SHP77 (cell line): ENCODE measurements around the gene ZBTB49.
"Not testable (repeated sequence)": the region's sequence is repeated elsewhere in the genome, so short reads cannot be mapped to it uniquely, and the experiment has no call there.

Source experiments
- DNase-seq, 2 experiments: peaks; one replicate each; lab custom pipeline; 2025; lab: John Stamatoyannopoulos, UW

ZBTB49 gene, protein sequence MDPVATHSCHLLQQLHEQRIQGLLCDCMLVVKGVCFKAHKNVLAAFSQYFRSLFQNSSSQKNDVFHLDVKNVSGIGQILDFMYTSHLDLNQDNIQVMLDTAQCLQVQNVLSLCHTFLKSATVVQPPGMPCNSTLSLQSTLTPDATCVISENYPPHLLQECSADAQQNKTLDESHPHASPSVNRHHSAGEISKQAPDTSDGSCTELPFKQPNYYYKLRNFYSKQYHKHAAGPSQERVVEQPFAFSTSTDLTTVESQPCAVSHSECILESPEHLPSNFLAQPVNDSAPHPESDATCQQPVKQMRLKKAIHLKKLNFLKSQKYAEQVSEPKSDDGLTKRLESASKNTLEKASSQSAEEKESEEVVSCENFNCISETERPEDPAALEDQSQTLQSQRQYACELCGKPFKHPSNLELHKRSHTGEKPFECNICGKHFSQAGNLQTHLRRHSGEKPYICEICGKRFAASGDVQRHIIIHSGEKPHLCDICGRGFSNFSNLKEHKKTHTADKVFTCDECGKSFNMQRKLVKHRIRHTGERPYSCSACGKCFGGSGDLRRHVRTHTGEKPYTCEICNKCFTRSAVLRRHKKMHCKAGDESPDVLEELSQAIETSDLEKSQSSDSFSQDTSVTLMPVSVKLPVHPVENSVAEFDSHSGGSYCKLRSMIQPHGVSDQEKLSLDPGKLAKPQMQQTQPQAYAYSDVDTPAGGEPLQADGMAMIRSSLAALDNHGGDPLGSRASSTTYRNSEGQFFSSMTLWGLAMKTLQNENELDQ

DNA sequence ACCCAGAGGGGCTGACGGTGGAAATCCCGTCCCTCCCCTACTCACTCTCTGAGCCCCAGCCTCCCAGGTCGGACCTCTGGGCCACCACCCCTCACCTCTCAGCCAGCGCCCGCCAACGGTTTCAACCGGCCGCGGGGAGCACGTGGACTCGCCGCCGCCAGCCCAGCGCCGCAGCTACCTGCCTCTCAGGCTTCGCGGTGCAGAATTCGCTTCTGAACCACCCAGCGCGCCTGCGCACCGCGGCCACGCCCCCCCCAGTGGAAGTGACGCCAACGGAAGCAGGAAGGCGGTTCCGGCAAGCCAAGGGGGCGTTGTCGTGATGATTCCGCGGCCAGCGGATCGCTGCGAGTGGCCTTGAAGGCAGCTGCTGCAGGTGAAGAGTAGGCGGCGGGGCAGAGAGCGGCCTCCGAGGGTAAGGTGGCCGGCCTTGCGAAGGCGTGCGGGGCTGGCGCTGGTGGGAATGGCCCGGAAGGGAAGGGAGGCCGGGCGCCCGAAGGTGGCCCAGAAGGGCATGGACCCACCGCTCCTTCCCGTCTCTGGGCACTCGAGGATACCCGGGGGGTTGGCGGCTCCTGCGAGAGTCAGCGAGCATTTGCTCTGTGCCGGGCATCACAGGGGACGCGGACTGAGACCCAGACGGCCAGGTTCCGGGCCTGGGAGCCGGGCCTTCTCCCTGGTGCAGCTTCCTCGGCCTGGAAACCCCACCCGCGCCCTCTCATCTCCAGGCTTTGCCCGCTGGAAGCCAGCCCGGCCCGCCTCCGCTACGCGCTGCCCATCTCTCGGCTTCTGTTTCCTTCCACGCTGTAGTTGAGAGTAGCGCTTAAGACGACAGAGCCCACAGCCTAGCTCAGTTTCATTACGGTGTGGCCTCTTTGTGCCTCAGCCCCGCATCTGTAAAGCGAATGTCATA is at the start of gene ZBTB49, which contains the start of gene LYAR:
Gene ZBTB49 (plus strand): TSS at position 311 of the 910 bp plus-strand sequence. CDS start 9,695 bp downstream, outside the sequence.
Gene LYAR (minus strand): TSS at position 214 of the 910 bp plus-strand sequence. CDS start 6,412 bp downstream, outside the sequence.
- DNase-seq = peak; percentile 60 to 64

- DNase-seq = no peak
Observed at GRCh38 chr4:4245172-4245571, 44.9 kb upstream of the ZBTB49 start.

- DNase-seq = no peak
Observed at GRCh38 chr4:4247696-4248028, 42.4 kb upstream of the ZBTB49 start.

DNA sequence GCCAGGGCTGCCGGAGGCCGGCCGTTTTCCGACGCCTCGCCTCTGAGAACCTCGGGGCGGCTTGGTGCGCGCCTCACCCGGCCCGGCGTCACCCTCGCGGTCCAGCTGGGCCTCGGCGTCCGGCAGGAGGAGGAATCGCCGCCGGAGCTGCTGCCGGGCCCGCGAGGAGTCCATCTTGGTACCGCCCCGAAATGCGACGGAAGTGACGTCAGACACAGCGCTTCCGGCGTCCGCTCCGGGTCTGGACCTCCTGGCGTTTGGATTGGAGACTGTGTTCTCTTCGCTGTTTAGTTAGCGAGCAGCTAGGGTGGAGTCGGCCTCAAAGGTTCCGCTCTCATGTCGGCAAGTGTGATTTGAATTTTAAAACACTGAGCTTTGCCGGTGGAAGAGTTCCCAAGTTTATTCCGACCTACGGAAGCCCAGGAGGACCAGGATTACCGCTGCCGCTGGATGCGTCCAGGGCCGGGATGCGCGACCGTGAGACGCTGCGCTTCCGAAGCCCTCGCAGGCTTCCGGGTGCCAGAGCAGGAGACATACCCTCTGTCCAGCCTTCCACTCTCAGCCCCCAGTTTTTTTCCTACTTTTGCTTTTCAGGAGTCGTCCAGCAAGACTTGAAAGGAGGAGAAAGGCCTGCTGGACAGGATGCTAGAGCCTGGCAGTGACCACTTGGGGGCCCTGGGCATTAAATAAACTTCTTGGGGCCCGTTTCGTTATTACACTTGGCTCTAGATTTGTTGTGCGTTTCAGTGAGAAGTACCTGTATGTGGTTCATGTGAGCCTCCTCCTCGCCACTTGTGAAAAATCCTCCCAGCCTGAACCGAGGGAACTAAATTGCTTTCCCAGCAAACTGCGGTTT is 41.8 kb upstream of the ZBTB49 start, which contains the start of gene TMEM128:
Gene TMEM128 (minus strand): TSS at position 195 of the 856 bp plus-strand sequence. CDS start 21 bp downstream, at position 174.
- DNase-seq = peak; percentile 72 to 74

- no peak for DNase-seq
Observed at GRCh38 chr4:4248885-4249203, 41.2 kb upstream of the ZBTB49 start.

DNA sequence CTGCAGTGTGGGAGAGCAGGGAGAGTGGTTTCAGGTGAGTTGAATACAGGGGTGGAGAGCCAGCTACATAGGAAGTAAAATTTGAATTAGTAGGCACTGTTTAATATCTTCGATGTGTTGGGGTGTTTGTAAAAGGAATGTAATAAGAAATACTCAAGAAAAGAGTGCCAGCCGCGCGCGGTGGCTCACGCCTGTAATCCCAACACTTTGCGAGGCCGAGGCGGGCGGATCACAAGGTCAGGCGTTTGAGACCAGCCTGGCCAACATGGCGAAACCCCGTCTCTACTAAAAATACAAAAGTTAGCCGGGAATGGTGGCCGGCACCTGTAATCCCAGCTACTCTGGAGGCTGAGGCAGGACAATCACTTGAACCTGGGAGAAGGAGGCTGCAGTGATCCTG is 40.7 kb upstream of the ZBTB49 start:
- not testable (repeated sequence) for DNase-seq

DNA sequence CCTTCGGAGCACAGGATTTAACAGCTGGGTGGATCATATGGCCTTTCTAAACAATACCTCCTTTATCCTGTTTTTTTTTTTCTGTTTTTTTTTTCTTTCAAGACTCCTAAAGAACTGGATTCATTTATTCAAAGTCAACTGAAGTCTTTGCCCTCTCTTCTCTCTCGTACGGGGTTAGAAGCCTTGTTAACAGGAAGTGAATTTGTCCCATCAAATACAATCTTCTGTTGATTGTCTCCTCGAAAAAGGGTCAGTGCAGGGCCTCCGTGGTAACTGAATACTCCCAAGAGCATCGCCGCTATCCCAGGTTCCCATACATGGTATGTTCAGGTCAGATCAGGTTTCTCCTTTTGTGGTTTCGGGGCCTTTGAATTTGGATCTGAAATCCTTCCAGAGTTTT is 40.2 kb upstream of the ZBTB49 start:
- DNase-seq = no peak

GRCh38 chr4:4254199-4254598 is 35.9 kb upstream of the ZBTB49 start:
- DNase-seq = peak in 1 of 2 experiments; percentile 8

DNA sequence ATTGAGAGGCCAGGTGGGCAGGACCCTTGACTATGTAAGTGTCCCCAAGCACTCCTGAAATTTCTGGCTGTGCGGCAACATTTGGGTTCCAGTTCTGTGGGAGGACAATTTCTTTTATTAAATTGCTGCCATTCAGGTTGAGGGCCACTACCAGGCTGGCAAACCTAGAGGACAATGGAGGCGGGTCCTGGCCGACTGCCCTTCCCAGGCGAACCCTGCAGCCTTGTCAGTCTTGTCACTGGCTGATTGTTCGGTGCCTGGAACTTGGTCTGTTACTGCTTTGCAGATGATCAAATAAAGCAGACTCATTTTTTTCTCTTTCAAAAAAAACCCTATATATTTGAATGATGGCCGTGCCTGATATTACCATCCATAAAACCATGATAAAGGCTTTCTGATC is 35.4 kb upstream of the ZBTB49 start:
- DNase-seq = no peak

GRCh38 chr4:4256799-4257198 is 33.3 kb upstream of the ZBTB49 start:
- DNase-seq = peak in 1 of 2 experiments; percentile 2

- not testable (repeated sequence) for DNase-seq
Observed at GRCh38 chr4:4257705-4258104, 32.3 kb upstream of the ZBTB49 start.

DNA sequence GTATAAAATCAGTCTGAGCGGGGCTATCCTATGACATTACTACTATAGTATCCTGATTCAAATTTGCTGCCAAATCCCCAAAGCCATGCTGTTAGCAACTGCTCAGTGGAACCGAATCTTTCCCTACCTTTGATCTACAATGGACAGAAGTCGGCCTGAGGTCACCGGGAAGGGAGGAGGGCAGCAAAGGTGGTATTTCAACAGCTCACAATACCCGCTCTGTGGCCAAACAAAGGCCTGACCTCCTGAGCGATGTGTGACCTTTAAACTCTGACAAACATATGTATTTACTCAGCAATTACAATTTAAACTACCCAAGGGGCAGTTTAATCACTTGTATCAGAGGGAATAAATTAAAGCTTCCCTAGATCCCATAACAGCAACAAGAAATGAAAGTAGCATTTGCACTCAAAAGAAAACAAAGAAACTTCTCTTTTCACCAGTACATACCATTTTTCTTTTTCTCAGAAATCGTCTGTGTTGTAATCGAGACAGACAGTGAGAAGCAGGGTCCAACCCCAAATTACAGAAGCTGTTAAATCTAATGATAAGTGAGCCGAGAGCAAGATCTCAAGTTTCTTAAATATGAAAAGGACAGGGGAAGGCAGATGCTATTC is 30.5 kb upstream of the ZBTB49 start:
- no peak for DNase-seq

DNA sequence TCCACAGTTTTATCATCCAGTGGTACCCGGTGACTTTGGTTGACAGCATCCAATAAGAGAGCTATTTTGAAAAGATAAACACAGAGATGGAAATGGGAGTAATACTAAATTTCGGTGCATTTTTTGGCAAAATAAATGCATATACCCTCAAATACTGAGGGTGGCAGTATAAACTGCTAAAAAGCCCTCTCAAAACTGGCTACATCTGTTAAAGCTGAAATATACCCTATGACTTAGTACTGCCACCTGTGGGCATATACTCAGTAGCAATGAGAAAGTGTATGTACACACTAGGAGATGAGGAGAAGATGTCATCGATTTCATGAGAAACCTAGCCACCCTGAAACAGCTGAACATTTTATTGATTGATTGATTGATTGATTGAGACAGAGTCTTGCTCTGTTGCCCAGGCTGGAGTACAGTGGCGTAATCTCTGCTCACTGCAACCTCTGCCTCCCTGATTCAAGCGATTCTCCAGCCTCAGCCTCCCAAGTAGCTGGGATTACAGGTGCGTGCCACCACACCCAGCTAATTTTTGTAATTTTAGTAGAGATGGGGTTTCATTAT is 29.8 kb upstream of the ZBTB49 start:
- peak in 1 of 2 experiments; percentile 1 for DNase-seq

DNA sequence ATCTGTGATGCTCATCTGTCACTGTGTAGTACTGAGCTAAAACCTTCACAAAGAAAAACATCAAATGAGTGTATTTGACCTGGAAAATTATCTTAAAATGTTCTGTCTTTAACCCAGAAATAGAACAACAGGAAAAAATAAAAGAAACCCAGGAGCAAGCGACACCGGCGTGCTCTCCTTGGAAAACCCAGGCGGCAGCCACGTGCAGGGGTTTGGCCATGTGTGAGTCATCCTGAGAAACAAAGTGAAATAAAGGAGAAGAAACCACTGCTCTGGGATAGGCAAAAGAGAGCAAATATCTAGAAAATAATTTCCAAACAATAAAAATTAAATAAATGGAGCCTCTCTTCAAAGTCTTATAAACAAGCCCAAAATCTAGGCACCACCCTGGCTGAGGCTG is 22.1 kb upstream of the ZBTB49 start:
- no peak for DNase-seq

GRCh38 chr4:4268776-4269175 is 21.3 kb upstream of the ZBTB49 start:
- DNase-seq = no peak

DNA sequence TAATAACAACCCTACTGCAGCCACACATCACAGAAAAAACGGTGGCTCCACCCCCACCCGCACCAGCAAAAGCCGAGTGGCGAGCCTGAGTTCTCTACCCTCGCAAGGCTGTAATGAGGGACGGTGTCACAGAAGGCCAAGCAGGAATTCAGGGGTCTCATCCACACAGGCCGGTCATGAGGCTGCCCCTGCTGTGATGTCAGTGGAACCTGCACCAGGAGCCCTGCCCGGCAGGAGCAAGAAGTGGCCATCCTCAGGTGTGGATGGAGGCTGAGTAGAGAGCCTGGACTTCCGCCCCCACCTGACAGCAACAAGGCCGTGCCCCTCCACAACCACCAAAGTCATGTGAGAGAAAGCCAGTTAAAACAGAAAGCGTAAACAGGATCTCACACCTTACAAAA is 20.7 kb upstream of the ZBTB49 start:
- DNase-seq = no peak

- DNase-seq = no peak
Observed at GRCh38 chr4:4269856-4270255, 20.2 kb upstream of the ZBTB49 start.

GRCh38 chr4:4270529-4270928 is 19.5 kb upstream of the ZBTB49 start:
- DNase-seq = no peak

GRCh38 chr4:4271912-4272311 is 18.1 kb upstream of the ZBTB49 start:
- DNase-seq = no peak

DNA sequence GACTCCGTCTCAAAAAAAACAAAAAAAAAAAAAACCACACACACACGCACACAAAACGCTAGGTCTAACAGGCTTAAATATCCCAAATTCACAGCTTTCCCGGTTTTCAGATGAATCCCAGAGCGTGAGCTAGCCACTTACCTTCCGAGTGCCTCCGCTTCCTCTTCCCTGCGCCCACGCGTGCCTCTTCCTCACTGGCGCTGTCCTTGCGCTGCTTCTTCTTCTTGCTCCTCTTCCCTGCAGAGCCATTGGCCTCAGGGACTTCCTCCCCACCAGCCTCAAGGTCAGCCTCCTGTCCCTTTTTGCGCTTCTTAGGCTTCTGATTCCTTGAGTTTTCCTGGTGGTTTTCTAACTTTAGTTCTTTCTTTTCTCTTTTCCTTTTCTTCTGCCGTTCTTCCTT is 15.8 kb upstream of the ZBTB49 start:
- DNase-seq = no peak
